ENCODE measurements around the gene SPRING1.

DNA sequence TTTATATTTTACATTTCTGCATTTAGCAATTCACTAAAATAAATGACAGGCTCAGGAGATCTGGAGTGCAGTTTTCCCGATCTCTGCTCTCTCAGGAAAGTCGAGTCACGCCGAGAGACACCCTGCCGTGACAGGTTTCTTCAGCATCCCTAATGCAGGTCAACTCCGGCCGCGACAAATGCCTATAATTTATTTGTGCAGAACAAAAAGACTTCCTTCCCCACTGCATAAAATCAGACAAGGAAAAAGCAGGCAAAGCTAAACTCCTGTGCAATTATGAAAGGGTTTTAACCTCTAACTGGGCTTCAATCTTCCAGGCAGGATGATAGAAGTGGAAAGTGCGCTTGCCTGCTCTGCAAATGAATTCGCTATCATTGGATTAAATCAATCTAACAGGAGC, 28.1 kb downstream of the SPRING1 start:
- TF ChIP-seq RCOR1 (IDR thresholded peaks at IDR 0.05; ENCODE audit: low read depth, low read length) (no peak), SREBF2 (IDR thresholded peaks at IDR 0.05) (no peak), PHF8 (IDR thresholded peaks at IDR 0.05; ENCODE audit: borderline replicate concordance, low read depth) (no peak), HOXA7 (CRISPR knock-in tag; IDR thresholded peaks at IDR 0.05) (no peak), MYC (IDR thresholded peaks at IDR 0.05; ENCODE audit: borderline replicate concordance, low read length) (no peak), ZFP36 (IDR thresholded peaks at IDR 0.05; ENCODE audit: borderline replicate concordance, partially characterized antibody) (no peak), POLR2A (IDR thresholded peaks at IDR 0.05; ENCODE audit: low read length) (no peak), SMC3 (IDR thresholded peaks at IDR 0.05) (no peak), EP300 (IDR thresholded peaks at IDR 0.05) (no peak), HOXB5 (CRISPR knock-in tag; IDR thresholded peaks at IDR 0.05) (no peak), RAD21 (conservative IDR thresholded peaks at IDR 0.05 in 1 of 2, IDR thresholded peaks at IDR 0.05 in 1 of 2) (no peak)
- TF ChIP-seq, protein P1, sequence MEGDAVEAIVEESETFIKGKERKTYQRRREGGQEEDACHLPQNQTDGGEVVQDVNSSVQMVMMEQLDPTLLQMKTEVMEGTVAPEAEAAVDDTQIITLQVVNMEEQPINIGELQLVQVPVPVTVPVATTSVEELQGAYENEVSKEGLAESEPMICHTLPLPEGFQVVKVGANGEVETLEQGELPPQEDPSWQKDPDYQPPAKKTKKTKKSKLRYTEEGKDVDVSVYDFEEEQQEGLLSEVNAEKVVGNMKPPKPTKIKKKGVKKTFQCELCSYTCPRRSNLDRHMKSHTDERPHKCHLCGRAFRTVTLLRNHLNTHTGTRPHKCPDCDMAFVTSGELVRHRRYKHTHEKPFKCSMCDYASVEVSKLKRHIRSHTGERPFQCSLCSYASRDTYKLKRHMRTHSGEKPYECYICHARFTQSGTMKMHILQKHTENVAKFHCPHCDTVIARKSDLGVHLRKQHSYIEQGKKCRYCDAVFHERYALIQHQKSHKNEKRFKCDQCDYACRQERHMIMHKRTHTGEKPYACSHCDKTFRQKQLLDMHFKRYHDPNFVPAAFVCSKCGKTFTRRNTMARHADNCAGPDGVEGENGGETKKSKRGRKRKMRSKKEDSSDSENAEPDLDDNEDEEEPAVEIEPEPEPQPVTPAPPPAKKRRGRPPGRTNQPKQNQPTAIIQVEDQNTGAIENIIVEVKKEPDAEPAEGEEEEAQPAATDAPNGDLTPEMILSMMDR (IDR thresholded peaks at IDR 0.05): no peak
